WTC11 (cell line): ENCODE measurements around the gene SLC24A3. TPM values are rescaled to one million over a fixed set of nuclear protein-coding genes. Genes with fewer than 3 reads are reported as not detected.

Experiments used
- ATAC-seq: fragments of 200-7000 bp; cut with Tn5 transposase; 2 replicates; pipeline ENCODE4 v1.10.0; 2021; ENCODE audit warnings: mild to moderate bottlenecking, moderate library complexity
- CTCF ChIA-PET: fragments of 300-600 bp; sonication (Branson Sonifier 250); formaldehyde crosslinking; loops from one replicate; lab custom pipeline; 2021; ENCODE audit warnings: antibody characterized with exemption; lab: Charles Lee
- POLR2A ChIA-PET: fragments of 350-600 bp; sonication (Branson Sonifier 250); formaldehyde crosslinking; loops from one replicate; lab custom pipeline; 2021; ENCODE audit warnings: antibody characterized with exemption; lab: Charles Lee
- DNase-seq: peaks from one replicate; pipeline ENCODE4 v3.0.0; 2021; ENCODE audit warnings: low spot score
- H3K27ac Mint-ChIP-seq: 2 replicates; pipeline ENCODE4 v1.8.0; 2021; ENCODE audit warnings: mixed read lengths
- H3K27me3 Mint-ChIP-seq: 2 replicates; pipeline ENCODE4 v1.8.0; 2021; ENCODE audit warnings: low read depth, mild to moderate bottlenecking, moderate library complexity, mixed read lengths
- H3K36me3 Mint-ChIP-seq: 2 replicates; pipeline ENCODE4 v1.8.0; 2021; ENCODE audit warnings: mixed read lengths
- H3K4me1 Mint-ChIP-seq: 2 replicates; pipeline ENCODE4 v1.8.0; 2022; ENCODE audit warnings: mixed read lengths
- H3K4me3 Mint-ChIP-seq: 2 replicates; pipeline ENCODE4 v1.8.0; 2021; ENCODE audit warnings: mild to moderate bottlenecking, moderate library complexity, mixed read lengths
- H3K9me3 Mint-ChIP-seq: 2 replicates; pipeline ENCODE4 v1.8.0; 2021; ENCODE audit warnings: mixed read lengths
- E2F4 ChIP-seq: sonication (generic); formaldehyde crosslinking; IDR thresholded peaks from 2 replicates; pipeline ENCODE4 v1.8.1; 2022; ENCODE audit warnings: low read depth, mild to moderate bottlenecking, moderate library complexity, missing genetic modification reagents, borderline replicate concordance
- E2F5 ChIP-seq: sonication (generic); formaldehyde crosslinking; IDR thresholded peaks from 2 replicates; pipeline ENCODE4 v1.8.1; 2022; ENCODE audit warnings: mild to moderate bottlenecking, moderate library complexity, missing genetic modification reagents
- ELF4 ChIP-seq: sonication (generic); formaldehyde crosslinking; IDR thresholded peaks from 2 replicates; pipeline ENCODE4 v1.8.1; 2022; ENCODE audit warnings: low read depth, mild to moderate bottlenecking, moderate library complexity, missing genetic modification reagents
- ERG ChIP-seq: fragments of 250-450 bp; sonication (Bioruptor Pico); IDR thresholded peaks from 2 replicates; pipeline ENCODE4 v1.8.0; 2021; ENCODE audit warnings: mild to moderate bottlenecking
- FOXP4 ChIP-seq: sonication (generic); formaldehyde crosslinking; IDR thresholded peaks from 2 replicates; pipeline ENCODE4 v1.8.0; 2022; ENCODE audit warnings: mild to moderate bottlenecking, missing genetic modification reagents
- GRHL2 ChIP-seq: fragments of 250-450 bp; sonication (Bioruptor Pico); IDR thresholded peaks from 2 replicates; pipeline ENCODE4 v1.8.0; 2022; ENCODE audit warnings: mild to moderate bottlenecking, moderate library complexity; ENCODE audit not compliant: insufficient replicate concordance, severe bottlenecking
- JAZF1 ChIP-seq: fragments of 250-450 bp; sonication (Bioruptor Pico); IDR thresholded peaks from 2 replicates; pipeline ENCODE4 v1.9.0; 2021; ENCODE audit warnings: moderate library complexity, mild to moderate bottlenecking, inconsistent platforms
- MXD4 ChIP-seq: fragments of 250-450 bp; sonication (Bioruptor Pico); IDR thresholded peaks from 2 replicates; pipeline ENCODE4 v1.8.0; 2021; ENCODE audit warnings: mild to moderate bottlenecking, moderate library complexity, borderline replicate concordance
- MYBL2 ChIP-seq: sonication (generic); formaldehyde crosslinking; IDR thresholded peaks from 2 replicates; pipeline ENCODE4 v1.8.1; 2023; ENCODE audit warnings: mild to moderate bottlenecking, moderate library complexity, missing genetic modification reagents
- NFATC4 ChIP-seq: fragments of 250-450 bp; sonication (Bioruptor Pico); IDR thresholded peaks from 2 replicates; pipeline ENCODE4 v1.9.0; 2021; ENCODE audit warnings: mild to moderate bottlenecking
- NR2C2 ChIP-seq: sonication (generic); formaldehyde crosslinking; IDR thresholded peaks from 2 replicates; pipeline ENCODE4 v1.8.0; 2022; ENCODE audit warnings: mild to moderate bottlenecking, missing genetic modification reagents
- PRRX2 ChIP-seq: fragments of 250-450 bp; sonication (Bioruptor Pico); IDR thresholded peaks from 2 replicates; pipeline ENCODE4 v1.8.0; 2021; ENCODE audit warnings: mild to moderate bottlenecking
- RORB ChIP-seq: fragments of 250-450 bp; sonication (Bioruptor Pico); IDR thresholded peaks from 2 replicates; pipeline ENCODE4 v1.9.0; 2021; ENCODE audit warnings: mild to moderate bottlenecking
- SOX15 ChIP-seq: fragments of 250-450 bp; sonication (Bioruptor Pico); IDR thresholded peaks from 2 replicates; pipeline ENCODE4 v1.9.0; 2021; ENCODE audit warnings: mild to moderate bottlenecking
- TP53 ChIP-seq: sonication (generic); formaldehyde crosslinking; IDR thresholded peaks from 2 replicates; pipeline ENCODE4 v1.8.1; 2023; ENCODE audit warnings: mild to moderate bottlenecking, missing genetic modification reagents
- ZMAT4 ChIP-seq: fragments of 250-450 bp; sonication (Bioruptor Pico); IDR thresholded peaks from 2 replicates; pipeline ENCODE4 v1.9.0; 2021; ENCODE audit warnings: mild to moderate bottlenecking
- ZNF416 ChIP-seq: fragments of 250-450 bp; sonication (Bioruptor Pico); IDR thresholded peaks from 2 replicates; pipeline ENCODE4 v1.9.0; 2021; ENCODE audit warnings: mild to moderate bottlenecking, inconsistent platforms
- ZSCAN18 ChIP-seq: fragments of 250-450 bp; sonication (Bioruptor Pico); IDR thresholded peaks from 2 replicates; pipeline ENCODE4 v2.1.2; 2022; ENCODE audit warnings: mild to moderate bottlenecking, moderate library complexity
- total RNA-seq: library from RNA; stranded (reverse); gene quantifications from 3 replicates; pipeline ENCODE4 v1.2.3, GENCODE V29; 2021

The SLC24A3 gene
- total RNA-seq, 1 experiment from 2014 or later, result 5.7 TPM

GRCh38 chr20:19767070-19767469 is 554.6 kb downstream of the SLC24A3 start (continued):
- TF ChIP-seq E2F5 (CRISPR knock-in tag) (no peak), RORB (CRISPR knock-in tag) (no peak), E2F4 (CRISPR knock-in tag) (no peak), ZNF416 (CRISPR knock-in tag) (no peak)

GRCh38 chr20:19768325-19768842 is 555.9 kb downstream of the SLC24A3 start:
- ChIA-PET POLR2A (no interaction called here), CTCF (interaction anchor here (1.4 to 3.5 kb wide), 2 partner anchors 9 to 20 kb away, joined by 3 to 19 read pairs; no protein-coding TSS in a partner anchor)
- peaks cover 32% of the 10 kb centered on the region for H3K4me1 Mint-ChIP-seq
- no peaks in the 10 kb centered on the region for H3K9me3 Mint-ChIP-seq
- DNase-seq (no peak), ATAC-seq (no peak)
- H3K27me3 Mint-ChIP-seq, result no peaks in the 10 kb centered on the region
- no peak for TF ChIP-seq TP53
- TF ChIP-seq ERG (CRISPR knock-in tag), result no peak
- no peak for TF ChIP-seq GRHL2 (CRISPR knock-in tag)
- no peak for TF ChIP-seq ZMAT4 (CRISPR knock-in tag)
- no peak for TF ChIP-seq JAZF1 (CRISPR knock-in tag)
- no peak for TF ChIP-seq SOX15 (CRISPR knock-in tag)
- no peak for TF ChIP-seq RORB (CRISPR knock-in tag)
- TF ChIP-seq NR2C2 (CRISPR knock-in tag), result no peak
- no peak for TF ChIP-seq ELF4 (CRISPR knock-in tag)
- TF ChIP-seq ZSCAN18, result no peak
- TF ChIP-seq MXD4 (CRISPR knock-in tag), result no peak
- no peak for TF ChIP-seq NFATC4 (CRISPR knock-in tag)
- no peak for TF ChIP-seq FOXP4
- TF ChIP-seq PRRX2 (CRISPR knock-in tag), result no peak
- TF ChIP-seq MYBL2 (CRISPR knock-in tag), result no peak
- no peak overlapping the region for H3K4me3 Mint-ChIP-seq
- no peaks in the 10 kb centered on the region for H3K36me3 Mint-ChIP-seq
- no peak overlapping the region for H3K27ac Mint-ChIP-seq
